Endothelial cell of umbilical vein (primary cell): Measurements from ENCODE around the gene SNX2. TPM values are rescaled to one million over a fixed set of nuclear protein-coding genes. Genes with fewer than 3 reads are reported as not detected.

Experiments used
- BruUV-seq: library from RNA; stranded (reverse); fragments of 400-500 nt; replicated peaks from 2 replicates; lab custom pipeline; 2021; lab: Mats Ljungman, UMichigan
- CTCF ChIA-PET: fragments of 300-600, 350-600 bp; sonication (Branson Sonifier 250); formaldehyde crosslinking; loops from one replicate; lab custom pipeline; 2021; ENCODE audit warnings: antibody characterized with exemption, inconsistent platforms; lab: Charles Lee
- POLR2A ChIA-PET: fragments of 300-600, 350-600 bp; sonication (Branson Sonifier 250); formaldehyde crosslinking; loops from one replicate; lab custom pipeline; 2021; ENCODE audit warnings: antibody characterized with exemption, inconsistent platforms; lab: Charles Lee
- DNase-seq: peaks from one replicate; pipeline ENCODE4 v3.0.0-alpha.2; 2011; ENCODE audit warnings: low read depth, low spot score
- FAIRE-seq: peaks from 2 replicates; lab custom pipeline; 2011; peaks lifted over from hg19 to GRCh38; lab: Jason Lieb, UNC
- H2AFZ ChIP-seq: 2 replicates; pipeline ENCODE4 v1.6.0; 2012; ENCODE audit warnings: low read depth, low read length, control low read depth, inconsistent platforms
- H3K27ac ChIP-seq: 2 replicates; pipeline ENCODE4 v1.5.1; 2011; ENCODE audit warnings: low read depth, mild to moderate bottlenecking, control low read depth, low read length, moderate library complexity; ENCODE audit not compliant: insufficient read depth
- H3K27me3 ChIP-seq, 2 experiments: 2 replicates each; pipeline versions ENCODE4 v1.6.0 to v1.6.1; 2011; ENCODE audit warnings: low read length in 2 of 2, mixed read lengths in 1 of 2; ENCODE audit not compliant: control insufficient read depth in 2 of 2, insufficient read depth in 2 of 2
- H3K36me3 ChIP-seq, 2 experiments: 2 replicates in 1 of 2; 3 replicates in 1 of 2; pipeline ENCODE4 v1.5.1; 2011; ENCODE audit warnings: low read length in 2 of 2, mild to moderate bottlenecking in 1 of 2, moderate library complexity in 1 of 2; ENCODE audit not compliant: control insufficient read depth in 2 of 2, insufficient read depth in 2 of 2; ENCODE audit errors: extremely low read depth in 1 of 2
- H3K4me1 ChIP-seq: 3 replicates; pipeline ENCODE4 v1.5.1; 2011; ENCODE audit warnings: mild to moderate bottlenecking, low read length; ENCODE audit not compliant: control insufficient read depth, insufficient read depth; ENCODE audit errors: extremely low read depth
- H3K4me2 ChIP-seq: 2 replicates; pipeline ENCODE4 v1.6.1; 2011; ENCODE audit warnings: low read length, control low read depth, mixed read lengths; ENCODE audit not compliant: insufficient read depth
- H3K4me3 ChIP-seq, 3 experiments: fragments of 200-600 bp in 1 of 3; sonication (generic), shearing (Covaris generic) in 1 of 3; replicated peaks in 1 of 3; 2 replicates each; pipeline ENCODE4 v1.5.1; 2011 to 2016; ENCODE audit warnings: control low read depth in 3 of 3, low read length in 3 of 3, mild to moderate bottlenecking in 2 of 3, inconsistent platforms in 1 of 3, low read depth in 1 of 3, moderate library complexity in 1 of 3; ENCODE audit not compliant: insufficient read depth in 1 of 3
- H3K79me2 ChIP-seq: 2 replicates; pipeline ENCODE4 v1.6.0; 2012; ENCODE audit warnings: low read length, inconsistent platforms; ENCODE audit not compliant: control insufficient read depth, insufficient read depth
- H3K9ac ChIP-seq: replicated peaks from 2 replicates; pipeline ENCODE3; 2011; ENCODE audit warnings: low read length, control low read depth; ENCODE audit not compliant: insufficient read depth; ENCODE audit errors: extremely low read depth
- H3K9me1 ChIP-seq: replicated peaks from 3 replicates; pipeline ENCODE4 v1.6.0; 2011; ENCODE audit warnings: mild to moderate bottlenecking, low read length; ENCODE audit not compliant: control insufficient read depth, insufficient read depth; ENCODE audit errors: extremely low read depth
- H3K9me3 ChIP-seq: replicated peaks from 2 replicates; pipeline ENCODE4 v1.5.1; 2012; ENCODE audit warnings: low read length, inconsistent platforms; ENCODE audit not compliant: control insufficient read depth, insufficient read depth
- H4K20me1 ChIP-seq: replicated peaks from 2 replicates; pipeline ENCODE3; 2011; ENCODE audit warnings: mild to moderate bottlenecking, low read length; ENCODE audit not compliant: control insufficient read depth, insufficient read depth; ENCODE audit errors: extremely low read depth
- EZH2 ChIP-seq: IDR thresholded peaks from 2 replicates; pipeline ENCODE4 v1.6.1; 2012; ENCODE audit warnings: borderline replicate concordance, low read depth, mild to moderate bottlenecking, moderate library complexity, low read length, inconsistent platforms; ENCODE audit not compliant: severe bottlenecking
- FOS ChIP-seq: IDR thresholded peaks from 2 replicates; pipeline ENCODE4 v1.6.1; 2011; ENCODE audit warnings: mild to moderate bottlenecking, low read length, moderate library complexity, borderline replicate concordance; ENCODE audit not compliant: insufficient read depth
- GATA2 ChIP-seq: IDR thresholded peaks from 2 replicates; pipeline ENCODE4 v1.7.0; 2011; ENCODE audit warnings: low read depth, mild to moderate bottlenecking, moderate library complexity, mixed read lengths, low read length; ENCODE audit not compliant: insufficient read length, insufficient read depth
- JUN ChIP-seq: IDR thresholded peaks from 2 replicates; pipeline ENCODE4 v1.6.1; 2011; ENCODE audit warnings: borderline replicate concordance, low read depth; ENCODE audit not compliant: insufficient read length, insufficient read depth
- MYC ChIP-seq: IDR thresholded peaks from one replicate; pipeline ENCODE4 v1.6.1; 2011; ENCODE audit warnings: mild to moderate bottlenecking, low read depth, low read length
- POLR2A ChIP-seq: IDR thresholded peaks from 2 replicates; pipeline ENCODE4 v1.6.1; 2012; ENCODE audit warnings: low read depth, mild to moderate bottlenecking, control low read depth, low read length
- POLR2AphosphoS5 ChIP-seq: IDR thresholded peaks from 2 replicates; pipeline ENCODE4 v1.6.1; 2012; ENCODE audit warnings: low read depth, mild to moderate bottlenecking, control low read depth, low read length, moderate library complexity; ENCODE audit not compliant: insufficient read depth
- dilution Hi-C: fragments of 300-500 bp; cut with MboI; formaldehyde crosslinking; loops from one replicate; pipeline ENCODE4 v1.15.0; 2019; ENCODE audit warnings: low sequenced_read_pairs; ENCODE audit not compliant: extremely low pct_ligation_motif_present
- intact Hi-C: fragments of 100-400 bp; cut with micrococcal nuclease; formaldehyde crosslinking; loops from one replicate; pipeline ENCODE4 v1.10.0; 2022
- polyA plus RNA-seq, 4 experiments: library from polyadenylated mRNA; depleted of rRNA in 3 of 4; stranded (reverse) in 3 of 4; unstranded in 1 of 4; fragments of >200 nt; gene quantifications; 2 replicates each; pipeline versions ENCODE4 v1.2.1 to v1.2.3, GENCODE V29; 2011 to 2012; ENCODE audit warnings: missing spikeins in 1 of 4
- total RNA-seq: library from RNA; stranded (reverse); gene quantifications from 2 replicates; pipeline ENCODE4 v1.2.3, GENCODE V29; 2021
- TF ChIP-seq, protein P1 (sequence below): IDR thresholded peaks from 2 replicates; pipeline ENCODE4 v1.6.1; 2011; ENCODE audit not compliant: insufficient read depth, insufficient read length

SNX2 gene
- total and polyA plus RNA-seq, 2 donors (not counting 3 experiments of a cell fraction or from before 2014, with no cell fraction given), result 14.4 to 51.2 TPM

GRCh38 chr5:122864400-122864799, 89.5 kb downstream of the SNX2 start:
- Histone ChIP-seq H3K9ac (no peak overlapping the region), H2AFZ (no peak overlapping the region), H3K9me1 (no peaks in the 10 kb centered on the region), H3K4me1 (no peaks in the 10 kb centered on the region), H3K4me3 (no peak overlapping the region), H3K36me3 (no peaks in the 10 kb centered on the region), H3K4me2 (no peak overlapping the region), H3K27me3 (no peaks in the 10 kb centered on the region), H3K79me2 (no peaks in the 10 kb centered on the region), H3K27ac (no peak overlapping the region), H4K20me1 (no peaks in the 10 kb centered on the region), H3K9me3 (no peaks in the 10 kb centered on the region)
- DNase-seq (no peak), FAIRE-seq (no peak)
- POLR2A ChIA-PET, result no interaction called here
- intact Hi-C loops, result no loop called here
- CTCF ChIA-PET, result no interaction called here
- no peak for TF ChIP-seq POLR2A
- TF ChIP-seq GATA2, result no peak
- TF ChIP-seq EZH2, result no peak
- no TSS peak for BruUV-seq
- dilution Hi-C loops, result no loop called here

DNA sequence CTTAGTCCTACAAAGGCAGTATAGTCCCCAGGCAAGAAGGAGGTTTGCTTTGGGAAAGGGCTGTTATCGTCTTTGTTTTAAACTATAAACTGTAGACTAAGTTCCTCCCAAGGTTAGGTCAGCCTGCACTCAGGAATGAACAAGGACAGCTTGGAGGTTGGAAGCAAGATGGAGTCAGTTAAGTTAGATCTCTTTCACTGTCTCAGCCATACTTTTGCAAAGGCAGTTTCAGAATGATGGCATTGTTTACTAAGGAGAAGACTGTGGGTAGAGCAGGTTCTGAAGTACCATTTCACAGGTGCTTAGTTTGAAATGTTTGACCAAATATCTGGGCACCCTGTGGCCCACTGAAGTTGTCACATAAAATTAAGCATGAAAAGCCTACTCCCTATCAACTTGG, 90.0 kb downstream of the SNX2 start:
- no peak overlapping the region for H3K4me2 ChIP-seq
- TF ChIP-seq JUN (no peak), MYC (no peak), POLR2AphosphoS5 (no peak), POLR2A (no peak), FOS (no peak), EZH2 (no peak)
- TF ChIP-seq, protein P1, sequence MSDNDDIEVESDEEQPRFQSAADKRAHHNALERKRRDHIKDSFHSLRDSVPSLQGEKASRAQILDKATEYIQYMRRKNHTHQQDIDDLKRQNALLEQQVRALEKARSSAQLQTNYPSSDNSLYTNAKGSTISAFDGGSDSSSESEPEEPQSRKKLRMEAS, result no peak
- dilution Hi-C loops (no loop called here), intact Hi-C loops (no loop called here)
- no peaks in the 10 kb centered on the region for H3K27me3 ChIP-seq
- H3K4me1 ChIP-seq, result no peaks in the 10 kb centered on the region
- DNase-seq (no peak), FAIRE-seq (no peak)
- H3K9me3 ChIP-seq, result no peaks in the 10 kb centered on the region
- H3K36me3 ChIP-seq, result no peaks in the 10 kb centered on the region
- BruUV-seq, result no TSS peak
- H4K20me1 ChIP-seq, result no peaks in the 10 kb centered on the region
- H3K9ac ChIP-seq, result no peak overlapping the region
- H3K27ac ChIP-seq, result no peak overlapping the region
- H3K4me3 ChIP-seq, result no peak overlapping the region
- H3K79me2 ChIP-seq, result no peaks in the 10 kb centered on the region
- H2AFZ ChIP-seq, result no peak overlapping the region
- CTCF ChIA-PET, result no interaction called here
- POLR2A ChIA-PET, result no interaction called here
- H3K9me1 ChIP-seq, result no peaks in the 10 kb centered on the region
